MCF 10A (cell line): ENCODE measurements around the gene RRP1. TPM values are rescaled to one million over a fixed set of nuclear protein-coding genes. Genes with fewer than 3 reads are reported as not detected.

ENCODE experiments used
- BruUV-seq: library from RNA; stranded (reverse); fragments of 400-500 nt; replicated peaks from 2 replicates; lab custom pipeline; 2021; lab: Mats Ljungman, UMichigan
- CTCF ChIA-PET: fragments of 300-600 bp; sonication (Branson Sonifier 250); formaldehyde crosslinking; extraction: SDS; loops from one replicate; lab custom pipeline; 2021; ENCODE audit warnings: antibody characterized with exemption, inconsistent platforms; lab: Yijun Ruan, JAX
- POLR2A ChIA-PET: fragments of 300-600, 350-650 bp; sonication (Branson Sonifier 250); formaldehyde crosslinking; extraction: SDS; loops from one replicate; lab custom pipeline; 2020; ENCODE audit warnings: antibody characterized with exemption, inconsistent platforms; lab: Yijun Ruan, JAX
- DNase-seq: peaks from one replicate; pipeline ENCODE4 v3.0.0-alpha.2; 2018; ENCODE audit not compliant: unreplicated experiment
- H3K27ac Mint-ChIP-seq: one replicate; pipeline ENCODE4 v1.8.0; 2022; ENCODE audit warnings: mild to moderate bottlenecking, low read depth, mixed read lengths; ENCODE audit not compliant: unreplicated experiment
- H3K27me3 Mint-ChIP-seq: one replicate; pipeline ENCODE4 v1.8.0; 2022; ENCODE audit warnings: mixed read lengths; ENCODE audit not compliant: insufficient read depth, unreplicated experiment
- H3K36me3 Mint-ChIP-seq: one replicate; pipeline ENCODE4 v1.8.0; 2022; ENCODE audit warnings: mild to moderate bottlenecking, moderate library complexity, mixed read lengths; ENCODE audit not compliant: insufficient read depth, unreplicated experiment
- H3K4me1 Mint-ChIP-seq: one replicate; pipeline ENCODE4 v1.8.0; 2022; ENCODE audit warnings: mixed read lengths; ENCODE audit not compliant: insufficient read depth, unreplicated experiment
- H3K4me3 Mint-ChIP-seq: one replicate; pipeline ENCODE4 v1.8.0; 2022; ENCODE audit warnings: mild to moderate bottlenecking, moderate library complexity, mixed read lengths; ENCODE audit not compliant: unreplicated experiment
- H3K9me3 Mint-ChIP-seq: one replicate; pipeline ENCODE4 v1.8.0; 2022; ENCODE audit warnings: mixed read lengths; ENCODE audit not compliant: unreplicated experiment
- intact Hi-C: fragments of 100-400 bp; cut with micrococcal nuclease; formaldehyde crosslinking; loops from 2 replicates; pipeline ENCODE4 v1.14.1; 2022
- total RNA-seq: library from RNA; stranded (reverse); gene quantifications from 2 replicates; pipeline ENCODE4 v1.2.3, GENCODE V29; 2022
- TF ChIP-seq, protein P1 (sequence below): fragments of 200-600 bp; IDR thresholded peaks from one replicate; pipeline ENCODE4 v1.8.0; 2022; ENCODE audit warnings: antibody characterized with exemption, mild to moderate bottlenecking; ENCODE audit not compliant: unreplicated experiment

Gene RRP1
- total RNA-seq, 1 experiment from 2014 or later: 56.0 TPM

DNA sequence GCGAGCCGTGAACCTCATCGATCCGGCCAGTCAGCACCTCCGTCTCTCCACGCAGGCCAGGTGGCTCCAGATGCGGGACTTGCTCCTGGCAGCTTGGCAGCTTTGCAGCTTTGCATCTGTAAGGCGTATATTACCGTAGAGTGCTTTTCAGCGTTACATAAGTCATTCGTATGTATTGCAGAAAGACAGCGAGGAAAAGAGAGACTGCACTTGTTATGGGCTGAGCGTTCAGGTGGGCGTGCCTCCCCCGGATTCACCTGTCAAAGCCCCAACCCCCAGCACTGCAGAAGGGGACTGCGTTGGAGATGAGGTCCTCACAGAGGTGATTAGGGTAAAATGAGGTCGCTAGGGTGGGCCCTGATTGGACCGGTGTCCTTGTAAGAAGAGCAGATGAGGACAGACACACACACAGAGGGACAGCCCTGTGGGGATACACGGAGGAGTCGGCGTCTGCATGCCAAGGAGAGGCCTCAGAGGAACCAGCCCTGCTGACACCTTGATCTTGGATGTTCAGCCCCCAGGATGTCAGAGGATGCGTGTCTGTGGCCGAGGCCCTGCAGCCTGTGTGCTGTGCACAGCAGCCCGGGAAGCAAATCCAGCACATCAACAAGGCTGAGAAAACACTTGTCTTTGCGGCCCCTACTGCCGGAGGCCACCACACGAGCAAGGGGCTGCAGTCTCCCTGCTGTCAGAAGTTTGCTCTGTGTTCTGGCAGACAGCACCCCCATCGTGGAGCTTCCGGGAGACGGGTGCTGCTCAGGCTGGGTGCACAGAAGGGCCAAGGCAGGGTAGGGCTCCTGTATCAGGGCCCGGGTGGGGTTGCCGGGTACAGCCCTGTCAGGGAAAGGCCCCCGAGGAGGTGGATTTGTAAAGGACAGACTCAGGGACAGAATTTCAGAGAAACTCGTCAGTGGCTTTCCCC is 64.7 kb downstream of the RRP1 start:
- Mint-ChIP-seq H3K27ac (no peak overlapping the region), H3K4me1 (peaks cover 5% of the 10 kb centered on the region), H3K27me3 (no peaks in the 10 kb centered on the region), H3K9me3 (no peaks in the 10 kb centered on the region), H3K4me3 (no peak overlapping the region), H3K36me3 (peaks cover 5% of the 10 kb centered on the region)
- POLR2A ChIA-PET: no interaction called here
- intact Hi-C loops: no loop called here
- TF ChIP-seq, protein P1, sequence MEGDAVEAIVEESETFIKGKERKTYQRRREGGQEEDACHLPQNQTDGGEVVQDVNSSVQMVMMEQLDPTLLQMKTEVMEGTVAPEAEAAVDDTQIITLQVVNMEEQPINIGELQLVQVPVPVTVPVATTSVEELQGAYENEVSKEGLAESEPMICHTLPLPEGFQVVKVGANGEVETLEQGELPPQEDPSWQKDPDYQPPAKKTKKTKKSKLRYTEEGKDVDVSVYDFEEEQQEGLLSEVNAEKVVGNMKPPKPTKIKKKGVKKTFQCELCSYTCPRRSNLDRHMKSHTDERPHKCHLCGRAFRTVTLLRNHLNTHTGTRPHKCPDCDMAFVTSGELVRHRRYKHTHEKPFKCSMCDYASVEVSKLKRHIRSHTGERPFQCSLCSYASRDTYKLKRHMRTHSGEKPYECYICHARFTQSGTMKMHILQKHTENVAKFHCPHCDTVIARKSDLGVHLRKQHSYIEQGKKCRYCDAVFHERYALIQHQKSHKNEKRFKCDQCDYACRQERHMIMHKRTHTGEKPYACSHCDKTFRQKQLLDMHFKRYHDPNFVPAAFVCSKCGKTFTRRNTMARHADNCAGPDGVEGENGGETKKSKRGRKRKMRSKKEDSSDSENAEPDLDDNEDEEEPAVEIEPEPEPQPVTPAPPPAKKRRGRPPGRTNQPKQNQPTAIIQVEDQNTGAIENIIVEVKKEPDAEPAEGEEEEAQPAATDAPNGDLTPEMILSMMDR: no peak
- BruUV-seq: no TSS peak
- no peak for DNase-seq
- CTCF ChIA-PET: no interaction called here

Other genes starting within 250 kb of the RRP1 start
- gene HSF2BP, start 130.1 kb upstream of the RRP1 start, total RNA-seq: 5.3 and 6.8 TPM in 2 replicates
- 35.3 and 39.8 TPM in 2 replicates for gene RRP1B, start 130.0 kb upstream of the RRP1 start, total RNA-seq
- gene PDXK, start 70.4 kb upstream of the RRP1 start, total RNA-seq: 194 and 210 TPM in 2 replicates
- 60.5 and 75.0 TPM in 2 replicates for gene CSTB, start 13.3 kb upstream of the RRP1 start, total RNA-seq
- 58.3 and 70.6 TPM in 2 replicates for gene AGPAT3, start 75.6 kb downstream of the RRP1 start, total RNA-seq
- gene TRAPPC10, start 222.7 kb downstream of the RRP1 start, total RNA-seq: 33.0 and 39.3 TPM in 2 replicates